Panc1 (cell line): ENCODE measurements around the gene MAST4.

ENCODE experiments used
- POLR2AphosphoS5 ChIP-seq: IDR thresholded peaks from 2 replicates; pipeline ENCODE4 v1.6.1; 2012; ENCODE audit warnings: mild to moderate bottlenecking, low read depth, low read length, moderate library complexity
- TCF7L2 ChIP-seq: IDR thresholded peaks from 2 replicates; pipeline ENCODE4 v1.6.1; 2011; ENCODE audit warnings: mild to moderate bottlenecking, low read depth, low read length, inconsistent platforms
- TF ChIP-seq, protein P1 (sequence below): fragments of 450-650 bp; IDR thresholded peaks from 2 replicates; pipeline ENCODE4 v1.5.1; 2017; ENCODE audit warnings: mild to moderate bottlenecking

DNA sequence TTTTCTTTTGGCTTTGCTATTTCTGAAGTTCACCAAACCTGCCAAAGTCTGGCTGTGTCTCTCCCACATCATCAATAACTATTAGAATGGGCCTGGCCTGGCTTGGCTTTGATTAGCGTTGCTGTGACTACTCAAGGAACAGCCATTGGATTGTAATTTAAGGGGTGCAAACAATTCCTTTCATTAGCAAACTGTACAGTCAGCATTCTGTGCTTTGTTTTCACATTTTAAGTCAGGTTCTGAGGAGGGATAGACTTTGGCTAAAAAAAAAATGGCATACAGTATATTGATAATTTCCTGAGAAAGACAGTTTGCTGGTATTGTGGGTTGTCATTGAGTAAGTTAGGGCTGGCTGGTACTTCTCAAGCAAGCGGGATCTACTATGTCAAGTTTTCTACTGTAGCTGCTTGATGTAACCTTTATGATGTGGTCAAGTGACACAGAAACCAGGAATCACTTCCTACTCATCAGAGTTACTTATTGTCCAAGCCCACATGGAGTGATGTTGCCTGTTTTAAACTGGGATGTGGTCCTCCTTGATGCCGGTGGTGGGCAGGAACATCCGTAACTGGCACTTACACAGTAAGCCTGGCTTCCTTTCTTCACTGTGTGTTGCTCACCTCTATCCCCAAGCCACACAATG lies 439.0 kb downstream of the MAST4 start:
- TF ChIP-seq, protein P1, sequence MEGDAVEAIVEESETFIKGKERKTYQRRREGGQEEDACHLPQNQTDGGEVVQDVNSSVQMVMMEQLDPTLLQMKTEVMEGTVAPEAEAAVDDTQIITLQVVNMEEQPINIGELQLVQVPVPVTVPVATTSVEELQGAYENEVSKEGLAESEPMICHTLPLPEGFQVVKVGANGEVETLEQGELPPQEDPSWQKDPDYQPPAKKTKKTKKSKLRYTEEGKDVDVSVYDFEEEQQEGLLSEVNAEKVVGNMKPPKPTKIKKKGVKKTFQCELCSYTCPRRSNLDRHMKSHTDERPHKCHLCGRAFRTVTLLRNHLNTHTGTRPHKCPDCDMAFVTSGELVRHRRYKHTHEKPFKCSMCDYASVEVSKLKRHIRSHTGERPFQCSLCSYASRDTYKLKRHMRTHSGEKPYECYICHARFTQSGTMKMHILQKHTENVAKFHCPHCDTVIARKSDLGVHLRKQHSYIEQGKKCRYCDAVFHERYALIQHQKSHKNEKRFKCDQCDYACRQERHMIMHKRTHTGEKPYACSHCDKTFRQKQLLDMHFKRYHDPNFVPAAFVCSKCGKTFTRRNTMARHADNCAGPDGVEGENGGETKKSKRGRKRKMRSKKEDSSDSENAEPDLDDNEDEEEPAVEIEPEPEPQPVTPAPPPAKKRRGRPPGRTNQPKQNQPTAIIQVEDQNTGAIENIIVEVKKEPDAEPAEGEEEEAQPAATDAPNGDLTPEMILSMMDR, result no peak
- TF ChIP-seq POLR2AphosphoS5 (no peak), TCF7L2 (no peak)
